HepG2 (cell line): Measurements from ENCODE around the gene LNX2. TPM values are rescaled to one million over a fixed set of nuclear protein-coding genes. Genes with fewer than 3 reads are reported as not detected.

Experiments
- ATF7-NPFF ChIP-seq: sonication (generic); formaldehyde crosslinking; IDR thresholded peaks from 2 replicates; pipeline ENCODE4 v1.8.1; 2023; ENCODE audit warnings: mild to moderate bottlenecking, low read depth, missing genetic modification reagents, moderate library complexity
- BCL3 ChIP-seq: sonication (generic); formaldehyde crosslinking; IDR thresholded peaks from 2 replicates; pipeline ENCODE4 v1.5.1; 2020; ENCODE audit warnings: mild to moderate bottlenecking, missing genetic modification reagents, moderate library complexity
- CREM ChIP-seq, 2 experiments: sonication (generic) in 1 of 2; formaldehyde crosslinking in 1 of 2; IDR thresholded peaks; 2 replicates each; pipeline versions ENCODE4 v1.4.0 to v1.6.1; 2016 to 2020; ENCODE audit warnings: antibody characterized with exemption in 1 of 2, mild to moderate bottlenecking in 1 of 2, missing genetic modification reagents in 1 of 2
- FOXM1 ChIP-seq: sonication (generic); formaldehyde crosslinking; IDR thresholded peaks from 2 replicates; pipeline ENCODE4 v1.5.0; 2020; ENCODE audit warnings: missing genetic modification reagents
- GATAD2A ChIP-seq: IDR thresholded peaks from 2 replicates; pipeline ENCODE4 v1.6.1; 2016
- HCFC1 ChIP-seq: fragments of 150-350 bp; IDR thresholded peaks from 2 replicates; pipeline ENCODE4 v1.6.1; 2014; ENCODE audit warnings: low read depth, low read length
- HMGA1 ChIP-seq: sonication (generic); formaldehyde crosslinking; conservative IDR thresholded peaks from 2 replicates; pipeline ENCODE4 v1.4.0; 2020; ENCODE audit warnings: missing genetic modification reagents
- HNF4A ChIP-seq: sonication (generic); formaldehyde crosslinking; IDR thresholded peaks from 2 replicates; pipeline ENCODE4 v1.4.0; 2020; ENCODE audit warnings: missing genetic modification reagents
- HOXA5 ChIP-seq: sonication (generic); formaldehyde crosslinking; IDR thresholded peaks from 2 replicates; pipeline ENCODE4 v1.4.0; 2020; ENCODE audit warnings: missing genetic modification reagents
- IKZF5 ChIP-seq: IDR thresholded peaks from 2 replicates; pipeline ENCODE4 v1.6.1; 2018; ENCODE audit warnings: missing genetic modification reagents, mild to moderate bottlenecking, missing compliant biosample characterization
- KAT8 ChIP-seq: IDR thresholded peaks from 2 replicates; pipeline ENCODE4 v1.6.1; 2016; ENCODE audit warnings: missing genetic modification reagents, missing compliant biosample characterization
- MLX ChIP-seq: IDR thresholded peaks from 2 replicates; pipeline ENCODE4 v1.6.1; 2016
- PBX3 ChIP-seq: sonication (generic); formaldehyde crosslinking; IDR thresholded peaks from 2 replicates; pipeline ENCODE4 v1.8.1; 2023; ENCODE audit warnings: missing genetic modification reagents, inconsistent platforms, borderline replicate concordance
- PHF5A ChIP-seq: IDR thresholded peaks from one replicate; pipeline ENCODE4 v1.6.1; 2018; ENCODE audit warnings: low read depth, missing genetic modification reagents; ENCODE audit not compliant: unreplicated experiment
- REXO4 ChIP-seq: sonication (generic); formaldehyde crosslinking; IDR thresholded peaks from 2 replicates; pipeline ENCODE4 v1.8.0; 2022; ENCODE audit warnings: missing genetic modification reagents, mild to moderate bottlenecking, borderline replicate concordance
- RNF2 ChIP-seq: fragments of 450-650 bp; conservative IDR thresholded peaks from 2 replicates; pipeline ENCODE4 v1.6.1; 2016; ENCODE audit warnings: low read depth
- SRSF9 ChIP-seq: fragments of 200-400 bp; formaldehyde crosslinking; IDR thresholded peaks from 2 replicates; pipeline ENCODE4 v1.6.1; 2018; ENCODE audit warnings: borderline replicate concordance, mild to moderate bottlenecking, low read depth, low read length; ENCODE audit not compliant: insufficient read depth, poor library complexity, severe bottlenecking
- ZBTB21 ChIP-seq: sonication (generic); formaldehyde crosslinking; IDR thresholded peaks from 2 replicates; pipeline ENCODE4 v1.4.0; 2020; ENCODE audit warnings: missing genetic modification reagents
- ZNF18 ChIP-seq: sonication (generic); formaldehyde crosslinking; IDR thresholded peaks from 2 replicates; pipeline ENCODE4 v1.8.0; 2022; ENCODE audit warnings: mild to moderate bottlenecking, missing genetic modification reagents; ENCODE audit not compliant: insufficient replicate concordance
- ZNF225 ChIP-seq: sonication (generic); formaldehyde crosslinking; IDR thresholded peaks from 2 replicates; pipeline ENCODE4 v1.4.0; 2020; ENCODE audit warnings: mild to moderate bottlenecking, missing genetic modification reagents
- ZNF251 ChIP-seq: sonication (generic); formaldehyde crosslinking; IDR thresholded peaks from 2 replicates; pipeline ENCODE4 v1.9.0; 2021; ENCODE audit warnings: mild to moderate bottlenecking, missing genetic modification reagents
- ZNF468 ChIP-seq: sonication (generic); formaldehyde crosslinking; IDR thresholded peaks from 2 replicates; pipeline ENCODE4 v1.8.0; 2022; ENCODE audit warnings: mild to moderate bottlenecking, moderate library complexity, missing genetic modification reagents
- ZNF605 ChIP-seq: sonication (generic); formaldehyde crosslinking; IDR thresholded peaks from 2 replicates; pipeline ENCODE4 v1.8.0; 2022; ENCODE audit warnings: mild to moderate bottlenecking, missing genetic modification reagents
- ZNF7 ChIP-seq: IDR thresholded peaks from 2 replicates; pipeline ENCODE4 v1.6.1; 2016; ENCODE audit warnings: missing biosample characterization, missing genetic modification reagents
- ZNF777 ChIP-seq: sonication (generic); formaldehyde crosslinking; IDR thresholded peaks from 2 replicates; pipeline ENCODE4 v1.4.0; 2020; ENCODE audit warnings: missing genetic modification reagents
- ZSCAN30 ChIP-seq: sonication (generic); formaldehyde crosslinking; IDR thresholded peaks from 2 replicates; pipeline ENCODE4 v1.5.0; 2020; ENCODE audit warnings: mild to moderate bottlenecking, missing genetic modification reagents
- polyA plus RNA-seq, 8 experiments: library from polyadenylated mRNA; depleted of rRNA in 3 of 8; stranded (reverse) in 7 of 8; unstranded in 1 of 8; fragments of >200 nt; fragmentation: Illumina TruSeq in 4 of 8; extraction: Trizol in 4 of 8; gene quantifications; 2 replicates each; pipeline versions ENCODE4 v1.2.1 to v1.2.3, GENCODE V29; 2011 to 2016; ENCODE audit warnings: low read depth in 4 of 8, missing spikeins in 1 of 8, mixed read lengths in 1 of 8; ENCODE audit not compliant: insufficient read depth in 1 of 8
- total RNA-seq, 5 experiments: library from RNA; depleted of rRNA; stranded (reverse); fragments of >200 nt; fragmentation: Illumina TruSeq; extraction: Trizol; gene quantifications; 2 replicates each; pipeline ENCODE4 v1.2.3, GENCODE V29; 2016; ENCODE audit warnings: low read depth in 1 of 5

LNX2 gene
- total and polyA plus RNA-seq, 2 of the 13 experiments (the other 11 are each of a cell fraction or from before 2014, with no cell fraction given): 9.2 to 9.7 TPM

- TF ChIP-seq IKZF5 (CRISPR knock-in tag) (no peak), ZBTB21 (CRISPR knock-in tag) (no peak; the same call in 1 of the 2 replicates), PHF5A (CRISPR knock-in tag) (no peak), ZNF7 (no peak), HNF4A (CRISPR knock-in tag) (no peak), SRSF9 (no peak), REXO4 (CRISPR knock-in tag) (no peak), ZNF605 (CRISPR knock-in tag) (peak; percentile 64; the same call in 1 of the 2 replicates), PBX3 (no peak), KAT8 (CRISPR knock-in tag) (peak; percentile 61; the same call in 1 of the 2 replicates), ATF7-NPFF (peak; percentile 83; the same call in 1 of the 2 replicates), RNF2 (no peak), ZNF777 (CRISPR knock-in tag) (no peak; the same call in 1 of the 2 replicates), ZNF225 (CRISPR knock-in tag) (no peak), HMGA1 (CRISPR knock-in tag) (no peak), HOXA5 (no peak; the same call in 1 of the 2 replicates), ZNF251 (CRISPR knock-in tag) (0 out of 2 replicates have a peak, but pooled peaks have one; percentile 28), ZSCAN30 (no peak), ZNF468 (no peak), CREM (IDR thresholded peaks at IDR 0.05) (no peak), CREM (CRISPR knock-in tag; IDR thresholded peaks at IDR 0.05) (no peak), FOXM1 (CRISPR knock-in tag) (no peak), GATAD2A (CRISPR knock-in tag) (no peak), BCL3 (CRISPR knock-in tag) (peak; percentile 53; the same call in 1 of the 2 replicates), ZNF18 (peak; percentile 77), MLX (CRISPR knock-in tag) (no peak), HCFC1 (no peak)
Measured at GRCh38 chr13:27621366-27622101, 1.2 kb upstream of the LNX2 start, which contains the start of gene POLR1D (continued).
